Bronchial epithelial cell (primary cell): ENCODE data around the gene CARD16. TPM values are rescaled to one million over a fixed set of nuclear protein-coding genes. Genes with fewer than 3 reads are reported as not detected.

Experiments
- DNase-seq: peaks from one replicate; pipeline ENCODE4 v3.0.0-alpha.2; 2010; ENCODE audit warnings: low read depth
- FAIRE-seq: peaks from 2 replicates; lab custom pipeline; 2011; peaks lifted over from hg19 to GRCh38; lab: Jason Lieb, UNC
- H3K27me3 ChIP-seq: 2 replicates; pipeline ENCODE4 v1.5.1; 2011; ENCODE audit warnings: low read length; ENCODE audit not compliant: control insufficient read depth, insufficient read depth
- H3K36me3 ChIP-seq: 2 replicates; pipeline ENCODE4 v1.5.1; 2011; ENCODE audit warnings: low read length; ENCODE audit not compliant: control insufficient read depth, insufficient read depth
- H3K4me3 ChIP-seq: 2 replicates; pipeline ENCODE4 v1.5.1; 2011; ENCODE audit warnings: mild to moderate bottlenecking, low read depth, low read length, control low read depth
- CTCF ChIP-seq: IDR thresholded peaks from 2 replicates; pipeline ENCODE4 v1.5.1; 2011; ENCODE audit warnings: mild to moderate bottlenecking, moderate library complexity, low read length, control low read depth, inconsistent platforms; ENCODE audit not compliant: insufficient read depth, severe bottlenecking
- total RNA-seq: library from RNA; depleted of rRNA; stranded (reverse); fragments of >200 nt; gene quantifications from 2 replicates; pipeline ENCODE4 v1.2.1, GENCODE V29; 2014

The CARD16 gene
- total RNA-seq, 1 donor from 2014 or later, result 0.53 TPM

- DNase-seq, result no peak
- no peaks in the 10 kb centered on the region for H3K27me3 ChIP-seq
- FAIRE-seq, result no peak
- TF ChIP-seq CTCF, result no peak
- H3K4me3 ChIP-seq, result no peak overlapping the region
- peaks cover 3% of the 10 kb centered on the region for H3K36me3 ChIP-seq
These were observed 11.4 kb downstream of the CARD16 start for GRCh38 chr11:105033781-105034180.

- DNase-seq (no peak), FAIRE-seq (no peak)
- H3K27me3 ChIP-seq, result no peaks in the 10 kb centered on the region
- H3K4me3 ChIP-seq, result no peak overlapping the region
- peaks cover 3% of the 10 kb centered on the region for H3K36me3 ChIP-seq
- TF ChIP-seq CTCF, result no peak
These were observed 11.8 kb downstream of the CARD16 start for GRCh38 chr11:105033343-105033742.

- Histone ChIP-seq H3K4me3 (no peak overlapping the region), H3K27me3 (no peaks in the 10 kb centered on the region), H3K36me3 (peaks cover 3% of the 10 kb centered on the region)
- no peak for TF ChIP-seq CTCF
- FAIRE-seq (no peak), DNase-seq (no peak)
These were observed 12.6 kb downstream of the CARD16 start for GRCh38 chr11:105032495-105032894.

GRCh38 chr11:105027678-105028077 lies 17.5 kb downstream of the CARD16 start:
- TF ChIP-seq CTCF, result no peak
- DNase-seq, result no peak
- Histone ChIP-seq H3K4me3 (no peak overlapping the region), H3K27me3 (no peaks in the 10 kb centered on the region), H3K36me3 (peaks cover 5% of the 10 kb centered on the region)
- FAIRE-seq, result no peak

- FAIRE-seq (no peak), DNase-seq (no peak)
- peaks cover 2% of the 10 kb centered on the region for H3K36me3 ChIP-seq
- H3K27me3 ChIP-seq, result no peaks in the 10 kb centered on the region
- no peak for TF ChIP-seq CTCF
- H3K4me3 ChIP-seq, result no peak overlapping the region
These were observed 20.7 kb downstream of the CARD16 start for GRCh38 chr11:105024394-105024793.

GRCh38 chr11:105023003-105023402 lies 22.1 kb downstream of the CARD16 start, which contains the start of gene CASP5:
TSS of gene CASP5 (minus strand) at chr11:105023168. CDS start at chr11:105023136, 32 bp downstream.
- no peak for FAIRE-seq
- H3K27me3 ChIP-seq, result no peaks in the 10 kb centered on the region
- TF ChIP-seq CTCF, result no peak
- H3K36me3 ChIP-seq, result peaks cover 2% of the 10 kb centered on the region
- DNase-seq, result no peak
- no peak within 1 kb of the TSS for H3K4me3 ChIP-seq
